ENCODE results near the gene DOCK4.
"Not testable (repeated sequence)": the region's sequence is repeated elsewhere in the genome, so short reads cannot be mapped to it uniquely, and the experiment has no call there.

The DOCK4 gene

DNA sequence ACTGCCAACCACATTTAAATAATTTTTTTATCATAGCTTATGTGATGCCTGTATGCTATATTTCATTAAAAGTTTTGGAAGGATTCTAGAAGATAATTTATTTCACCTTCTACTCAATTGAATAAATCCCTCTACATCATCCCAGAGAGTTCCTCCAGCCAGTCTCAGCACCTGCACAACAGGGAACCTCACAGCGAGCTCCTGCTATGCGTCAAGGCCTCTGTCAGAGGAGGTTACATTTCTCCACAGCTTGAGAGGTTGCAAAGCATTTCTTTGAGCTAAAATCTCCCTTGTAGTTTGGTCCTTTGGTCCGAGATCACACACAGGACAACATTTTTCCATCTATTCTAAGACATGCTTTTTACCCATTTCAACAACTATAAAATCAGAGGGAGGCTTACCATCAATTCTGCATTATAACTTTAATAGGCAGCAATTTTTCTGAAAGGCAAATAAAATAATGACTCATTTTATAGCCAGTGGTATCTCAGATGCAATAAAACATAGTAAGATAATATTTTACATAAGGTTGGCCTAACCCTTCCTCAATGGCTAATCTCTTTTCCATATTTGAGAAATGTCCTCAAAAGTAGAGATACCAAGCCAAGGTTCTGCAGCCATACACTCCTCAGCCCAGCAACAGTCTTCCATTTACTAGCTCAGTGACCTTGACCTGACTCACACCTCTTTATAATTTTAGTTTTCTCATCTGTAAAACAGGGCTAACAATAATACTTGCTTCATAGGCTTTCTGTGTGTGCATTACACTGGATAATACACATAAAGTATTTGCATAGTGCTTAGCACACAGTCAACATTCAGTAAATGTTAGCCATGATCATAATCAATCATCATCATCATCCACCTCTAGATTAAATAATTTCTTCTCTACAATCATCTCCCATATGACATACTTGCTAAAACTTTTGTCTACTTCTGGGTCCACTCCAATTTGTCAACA lies 68.8 kb downstream of the DOCK4 start:
- in situ Hi-C loops (cut with HindIII; ENCODE audit: low sequenced_read_pairs): no loop called here

DNA sequence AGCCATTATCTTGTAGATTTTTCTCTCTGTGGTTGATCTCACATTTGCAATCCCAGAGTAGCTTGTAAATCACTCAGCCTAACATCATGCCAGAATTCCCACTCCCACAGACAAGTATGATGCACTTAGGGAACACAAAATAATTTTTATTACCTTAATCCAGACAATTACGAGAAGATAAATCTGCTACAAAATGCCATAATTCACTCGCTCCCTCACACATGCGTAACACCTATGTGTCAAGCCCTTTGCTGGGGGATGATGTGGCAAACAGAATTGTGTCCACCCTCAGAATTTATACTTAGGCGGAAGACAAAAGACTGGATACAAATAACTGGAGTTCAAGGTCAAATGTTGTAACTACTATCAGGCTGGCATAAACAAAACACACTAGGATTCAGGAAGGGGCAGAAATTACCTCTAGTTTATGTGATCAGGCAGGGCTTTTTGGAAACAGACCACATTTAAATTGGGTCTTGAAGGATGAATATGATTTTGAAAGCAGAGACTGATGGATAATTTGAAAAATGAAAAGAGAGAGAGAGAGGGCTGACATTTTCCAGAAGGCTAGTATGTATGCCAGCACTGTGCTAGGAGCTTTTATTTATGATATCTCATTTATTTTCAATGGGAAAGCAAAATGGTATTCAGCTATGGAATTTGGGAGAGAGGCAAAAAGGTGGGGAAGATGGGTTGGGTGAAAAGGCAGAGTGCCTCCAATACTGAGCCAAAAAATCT lies 69.8 kb downstream of the DOCK4 start:
- in situ Hi-C loops (cut with HindIII; ENCODE audit: low sequenced_read_pairs): no loop called here

DNA sequence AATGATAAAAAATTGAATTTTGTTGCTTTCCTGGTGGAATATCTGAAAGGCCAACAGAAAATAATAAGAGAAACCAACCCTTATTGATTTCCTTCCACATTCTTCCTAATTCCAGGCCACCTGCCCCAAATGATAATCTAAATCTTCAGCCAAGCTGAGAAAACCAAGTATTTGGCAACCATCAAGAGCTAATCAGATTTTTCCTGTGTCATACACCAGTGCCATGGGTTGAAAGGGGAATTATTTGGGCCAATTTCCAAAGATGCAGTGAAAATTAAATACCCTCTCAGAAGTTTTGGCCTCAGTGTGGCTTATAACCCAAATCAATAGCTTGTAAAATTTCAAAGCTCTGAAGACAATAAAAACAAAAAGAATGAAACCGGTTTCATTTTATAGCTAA lies 70.4 kb downstream of the DOCK4 start:
- in situ Hi-C loops (cut with HindIII; ENCODE audit: low sequenced_read_pairs): no loop called here

DNA sequence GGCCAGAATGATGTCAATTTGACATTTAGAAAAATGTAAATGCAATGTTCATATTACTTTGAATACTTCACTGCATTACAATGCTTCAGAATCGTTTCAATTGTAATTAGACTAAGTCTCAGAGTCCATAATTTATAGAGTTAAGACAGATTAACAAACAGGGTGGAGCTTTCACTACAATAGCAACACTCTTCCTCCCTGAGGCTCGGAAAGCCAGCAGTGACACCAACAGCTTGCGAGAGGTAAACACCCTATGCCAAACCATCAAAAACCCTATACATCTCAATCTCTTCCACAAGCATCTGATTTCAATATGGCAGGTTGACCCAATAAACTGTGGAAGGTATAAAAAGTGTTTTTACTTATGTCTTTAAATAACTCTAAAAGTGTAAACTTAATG lies 72.2 kb downstream of the DOCK4 start:
- in situ Hi-C loops (cut with HindIII; ENCODE audit: low sequenced_read_pairs): no loop called here

DNA sequence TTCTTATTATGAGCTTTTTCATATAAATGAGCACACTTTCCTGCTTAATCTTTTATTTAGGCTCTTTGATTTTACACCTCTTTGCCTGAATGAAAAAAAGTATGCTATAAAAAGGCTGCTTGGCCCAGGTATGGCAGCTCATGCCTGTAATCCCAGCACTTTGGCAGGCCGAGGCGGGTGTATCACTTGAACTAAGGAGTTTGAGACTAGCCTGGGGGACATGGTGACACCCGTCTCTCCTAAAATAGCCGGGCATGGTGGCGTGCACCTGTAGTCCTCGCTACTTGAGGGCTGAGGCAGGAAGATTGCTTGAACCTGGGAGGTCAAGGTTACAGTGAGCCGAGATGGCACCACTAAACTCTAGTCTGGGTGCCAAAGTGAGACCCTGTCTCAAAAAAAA lies 72.9 kb downstream of the DOCK4 start:
- in situ Hi-C loops (cut with HindIII; ENCODE audit: low sequenced_read_pairs): no loop called here

DNA sequence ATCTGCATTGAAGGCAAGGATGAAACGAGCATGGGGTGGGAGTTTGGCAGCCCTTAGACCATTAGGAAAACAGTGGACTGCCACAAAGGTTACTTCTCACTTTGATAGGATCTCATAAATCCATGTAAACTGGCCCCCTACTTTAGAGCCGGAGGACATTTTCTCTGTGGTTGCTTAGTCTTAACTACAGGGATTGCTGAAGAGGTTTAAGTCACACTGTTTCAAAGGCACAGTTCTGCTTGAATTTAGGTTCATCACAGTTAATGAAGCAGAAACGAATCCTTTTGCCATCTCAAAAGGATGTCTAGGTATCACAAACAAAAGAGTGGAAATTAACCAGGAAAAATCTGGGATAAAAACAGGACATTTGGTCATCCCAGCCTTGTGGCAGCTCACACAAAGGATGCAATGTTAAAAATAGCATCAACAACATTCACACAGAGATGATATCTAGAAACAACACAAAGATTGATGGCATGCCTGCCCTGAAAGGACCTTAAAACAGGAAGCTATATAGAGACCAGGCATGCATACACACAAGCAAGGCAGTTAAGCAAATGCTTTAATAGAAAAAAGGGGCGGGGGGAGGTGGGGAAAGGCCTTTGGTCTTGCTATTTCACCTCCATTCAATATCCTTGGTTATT lies 74.0 kb downstream of the DOCK4 start:
- in situ Hi-C loops (cut with HindIII; ENCODE audit: low sequenced_read_pairs): no loop called here

DNA sequence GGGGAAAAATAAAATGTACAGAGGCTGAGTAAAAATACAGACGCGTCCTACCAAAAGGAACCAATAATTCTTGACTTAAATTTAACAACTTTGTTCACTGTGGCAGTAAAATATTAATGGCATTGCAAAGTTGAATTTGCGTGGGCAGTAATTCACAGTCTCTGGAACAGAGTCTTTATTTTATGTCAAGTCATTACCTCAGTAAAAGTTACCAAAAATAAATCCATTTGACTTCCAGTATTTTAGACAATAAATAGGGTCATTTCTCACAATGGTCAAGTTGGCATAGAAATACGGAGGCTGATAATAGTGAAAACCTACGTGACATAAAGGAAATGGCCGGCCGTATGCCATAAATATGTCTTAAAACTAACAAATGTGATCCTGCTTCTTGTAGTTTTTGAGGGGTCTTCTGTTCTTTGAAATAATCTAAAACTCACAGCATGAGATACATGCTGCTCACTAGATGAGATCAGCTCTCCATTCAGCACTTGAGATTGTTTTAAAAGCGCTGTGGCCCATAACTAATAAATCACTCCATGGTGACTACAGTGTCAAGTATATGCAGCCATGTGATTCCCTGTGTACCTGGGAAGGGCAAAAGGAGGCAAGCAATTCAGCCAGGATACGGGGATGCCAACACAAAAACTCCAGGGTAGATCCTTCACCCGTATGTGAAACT lies 75.3 kb downstream of the DOCK4 start:
- in situ Hi-C loops (cut with HindIII; ENCODE audit: low sequenced_read_pairs): no loop called here

DNA sequence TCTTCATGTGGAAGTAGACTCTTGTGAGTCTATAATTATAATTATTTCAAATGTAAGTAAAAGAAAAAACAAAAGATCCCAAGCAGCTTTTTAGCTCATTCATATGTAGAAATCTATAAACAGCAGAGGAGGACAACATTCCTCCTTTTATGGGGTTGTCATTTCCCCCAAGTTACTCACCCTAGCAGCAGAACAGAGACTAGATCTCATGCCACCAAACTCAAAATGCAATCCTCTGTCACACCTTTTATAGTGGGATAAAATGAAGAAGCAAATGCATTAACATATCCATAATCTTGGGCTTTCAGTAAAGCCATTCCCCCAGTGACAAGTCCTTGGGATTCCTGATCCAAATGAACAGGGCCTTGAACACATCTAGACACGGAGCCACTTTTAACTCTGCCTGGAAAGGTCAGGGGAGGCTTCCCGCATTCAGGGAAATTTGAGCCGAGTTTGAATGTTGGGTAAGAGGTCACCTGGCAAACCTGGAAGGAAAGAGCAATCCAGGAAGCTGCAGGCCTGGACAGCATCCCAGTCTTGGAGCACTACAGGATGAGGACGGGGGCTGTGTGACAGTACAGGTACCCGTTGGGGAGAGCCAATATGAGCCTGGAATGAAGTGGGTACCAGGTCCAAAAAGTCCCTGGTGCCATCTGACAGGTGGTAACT lies 76.4 kb downstream of the DOCK4 start:
- in situ Hi-C loops (cut with HindIII; ENCODE audit: low sequenced_read_pairs): no loop called here

DNA sequence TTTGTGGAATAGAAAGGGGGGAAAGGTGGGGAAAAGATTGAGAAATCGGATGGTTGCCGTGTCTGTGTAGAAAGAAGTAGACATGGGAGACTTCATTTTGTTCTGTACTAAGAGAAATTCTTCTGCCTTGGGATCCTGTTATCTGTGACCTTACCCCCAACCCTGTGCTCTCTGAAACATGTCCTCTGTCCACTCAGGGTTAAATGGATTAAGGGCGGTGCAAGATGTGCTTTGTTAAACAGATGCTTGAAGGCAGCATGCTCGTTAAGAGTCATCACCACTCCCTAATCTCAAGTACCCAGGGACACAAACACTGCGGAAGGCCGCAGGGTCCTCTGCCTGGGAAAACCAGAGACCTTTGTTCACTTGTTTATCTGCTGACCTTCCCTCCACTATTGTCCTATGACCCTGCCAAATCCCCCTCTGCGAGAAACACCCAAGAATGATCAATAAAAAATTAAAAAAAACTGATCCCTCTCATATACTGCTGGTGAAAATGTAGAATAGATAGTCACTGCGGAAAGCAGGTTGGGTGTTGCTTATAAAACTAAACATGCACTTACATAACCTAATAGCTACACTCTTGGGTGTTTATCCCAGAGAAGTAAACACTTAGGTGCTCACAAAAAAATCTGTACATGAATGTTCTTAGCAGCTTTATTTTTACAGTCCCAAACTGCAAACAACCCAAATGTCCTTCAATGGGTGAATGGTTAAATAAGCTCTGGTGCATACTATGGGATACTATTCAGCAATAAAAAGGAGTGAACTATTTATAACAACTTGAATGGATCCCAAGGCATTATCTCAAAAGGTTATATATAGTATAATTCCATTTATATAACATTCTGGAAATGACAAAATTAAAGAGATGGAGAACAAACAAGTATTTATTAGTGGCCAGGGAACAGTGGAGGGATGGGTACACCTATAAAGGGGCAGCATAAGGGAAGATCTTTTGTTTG lies 77.5 kb downstream of the DOCK4 start:
- in situ Hi-C loops (cut with HindIII; ENCODE audit: low sequenced_read_pairs): not testable (repeated sequence)

DNA sequence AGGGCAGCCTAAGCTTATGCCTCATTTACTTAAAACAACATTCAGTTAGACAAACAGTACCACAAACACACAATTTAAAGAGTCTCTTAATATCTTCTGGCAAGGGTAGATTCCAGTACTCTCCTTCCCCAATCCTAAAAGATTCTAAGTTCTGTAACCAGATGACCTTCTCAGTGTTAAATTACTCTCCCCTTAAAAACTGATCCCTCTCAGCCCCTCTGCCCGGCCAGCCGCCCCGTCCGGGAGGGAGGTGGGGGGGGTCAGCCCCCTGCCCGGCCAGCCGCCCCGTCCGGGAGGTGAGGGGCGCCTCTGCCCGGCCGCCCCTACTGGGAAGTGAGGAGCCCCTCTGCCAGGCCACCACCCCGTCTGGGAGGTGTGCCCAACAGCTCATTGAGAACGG lies 78.2 kb downstream of the DOCK4 start:
- in situ Hi-C loops (cut with HindIII; ENCODE audit: low sequenced_read_pairs): not testable (repeated sequence)

DNA sequence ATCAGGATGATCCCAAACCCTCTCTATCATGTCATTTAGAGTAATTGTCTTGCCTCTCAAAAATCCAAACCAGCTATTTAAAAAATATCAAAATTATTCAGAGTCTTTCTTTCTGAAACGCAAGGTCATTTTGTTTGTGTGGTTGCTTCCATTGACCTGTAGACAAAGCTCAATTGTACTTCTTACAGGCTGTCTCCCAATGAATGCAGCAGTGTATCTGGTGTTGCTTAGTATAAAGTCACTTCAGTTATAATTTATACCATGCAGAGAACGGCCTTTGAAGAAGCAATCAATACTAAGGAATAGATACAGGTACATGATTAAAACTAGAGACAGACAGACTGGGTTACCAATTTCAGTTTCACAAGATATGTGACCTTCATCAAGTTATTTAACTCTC lies 80.9 kb downstream of the DOCK4 start:
- in situ Hi-C loops (cut with HindIII; ENCODE audit: low sequenced_read_pairs): no loop called here

DNA sequence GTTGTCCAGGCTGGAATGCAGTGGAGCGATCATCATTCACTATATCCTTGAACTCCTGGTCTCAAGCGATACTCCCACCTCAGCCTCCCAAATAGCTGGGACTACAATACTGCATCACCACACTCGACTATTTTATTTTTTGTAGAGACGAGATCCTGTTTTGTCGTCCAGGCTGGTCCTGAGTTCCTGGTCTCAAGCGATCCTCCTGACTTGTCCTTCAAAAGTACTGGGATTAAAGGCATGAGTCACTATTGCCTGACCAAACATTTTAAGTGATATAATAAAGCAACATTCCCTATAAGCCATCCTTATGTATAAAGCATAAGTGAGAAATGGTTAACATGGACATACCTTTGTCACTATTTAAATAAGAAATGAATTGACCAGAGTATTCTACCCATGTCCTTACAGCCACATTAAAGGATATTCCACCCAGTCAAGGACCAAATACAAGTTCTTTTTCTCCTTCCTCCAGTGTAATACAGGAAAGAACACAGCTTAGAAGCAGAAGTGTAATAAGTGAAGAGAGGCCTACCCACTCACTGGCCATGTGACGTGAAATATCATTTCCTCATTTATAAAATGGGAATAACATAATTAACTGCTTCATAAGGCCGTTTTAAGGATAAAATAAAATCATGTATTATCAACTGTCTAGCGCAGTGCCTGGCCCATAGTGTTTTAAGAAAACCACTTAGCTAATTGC lies 82.0 kb downstream of the DOCK4 start:
- in situ Hi-C loops (cut with HindIII; ENCODE audit: low sequenced_read_pairs): no loop called here

DNA sequence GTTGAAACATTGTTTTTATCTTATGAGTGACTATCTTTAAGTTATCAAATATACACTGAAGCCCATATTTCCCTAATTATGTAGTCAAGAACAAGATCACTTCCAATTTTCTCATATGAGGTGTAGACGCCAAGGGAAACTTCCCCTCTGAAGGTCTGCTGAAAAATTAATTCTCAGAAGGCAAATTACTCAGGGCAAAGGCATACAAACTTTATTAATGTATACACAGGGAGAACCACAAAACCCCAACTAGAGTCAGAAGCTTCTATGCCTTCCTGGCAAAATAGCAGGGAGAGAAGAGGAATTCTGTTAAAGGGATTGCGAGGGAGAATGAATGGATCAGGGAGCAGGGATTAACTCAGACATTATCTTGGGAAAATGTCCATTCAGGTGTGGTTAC lies 83.4 kb downstream of the DOCK4 start:
- in situ Hi-C loops (cut with HindIII; ENCODE audit: low sequenced_read_pairs): no loop called here

DNA sequence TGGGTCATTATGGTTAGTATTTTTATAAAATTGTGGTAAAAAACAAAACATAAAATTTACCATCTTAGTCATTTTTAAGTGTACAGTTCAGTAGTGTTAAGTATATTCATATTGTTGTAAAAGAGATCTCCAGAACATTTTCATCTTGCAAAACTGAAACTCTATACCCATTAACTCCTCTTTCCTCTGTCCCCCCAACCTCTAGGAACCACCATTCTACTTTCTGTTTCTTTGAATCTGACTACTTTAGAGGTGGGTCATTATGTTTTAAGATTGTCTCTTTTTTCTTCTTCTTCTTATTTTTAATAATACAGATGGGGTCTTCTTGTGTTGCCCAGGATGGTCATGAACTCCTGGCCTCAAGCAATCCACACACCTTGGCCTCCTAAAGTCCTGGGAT lies 84.1 kb downstream of the DOCK4 start:
- in situ Hi-C loops (cut with HindIII; ENCODE audit: low sequenced_read_pairs): no loop called here

DNA sequence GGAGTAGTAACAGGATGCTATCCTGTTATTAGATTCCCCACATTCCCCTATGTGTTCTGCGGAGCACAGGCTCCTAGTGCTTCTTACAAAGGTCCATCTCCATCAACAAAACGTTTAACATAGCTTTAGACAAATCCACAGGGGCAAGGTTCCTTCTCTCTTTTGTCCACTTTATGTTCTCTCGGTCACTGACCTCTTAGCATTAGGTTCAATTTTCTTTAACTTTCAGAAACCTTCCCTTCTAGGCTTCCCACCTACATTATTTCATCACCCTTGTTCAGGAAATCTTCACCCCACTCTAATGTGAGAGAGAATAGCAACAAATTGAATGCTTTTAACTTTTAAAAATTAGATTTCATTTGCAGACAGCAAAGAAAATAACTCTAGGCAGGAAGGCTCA lies 84.9 kb downstream of the DOCK4 start:
- in situ Hi-C loops (cut with HindIII; ENCODE audit: low sequenced_read_pairs): no loop called here

DNA sequence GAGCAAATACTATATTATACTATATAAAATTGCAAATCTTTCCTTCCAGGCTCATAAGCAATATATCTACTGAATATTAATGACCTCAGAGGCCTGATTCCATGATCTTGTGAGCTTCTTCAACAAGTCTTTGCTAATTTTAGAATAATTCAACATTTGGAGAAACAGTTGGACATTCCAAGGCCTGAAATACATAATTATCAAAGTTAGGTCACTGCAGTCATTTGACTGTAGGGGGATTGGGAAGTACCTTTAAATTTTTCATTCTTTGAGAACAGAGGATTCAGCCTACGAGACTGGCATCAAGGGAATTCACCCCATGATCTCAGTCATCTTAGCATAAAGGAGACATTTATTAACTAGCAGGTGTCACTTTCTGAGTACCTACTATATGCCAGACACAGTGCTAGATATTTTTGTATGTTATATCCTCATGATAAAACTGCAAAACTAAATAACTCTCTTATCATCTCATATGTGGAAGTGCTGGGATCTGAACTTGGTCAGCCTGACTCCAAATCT lies 85.4 kb downstream of the DOCK4 start:
- in situ Hi-C loops (cut with HindIII; ENCODE audit: low sequenced_read_pairs): no loop called here

DNA sequence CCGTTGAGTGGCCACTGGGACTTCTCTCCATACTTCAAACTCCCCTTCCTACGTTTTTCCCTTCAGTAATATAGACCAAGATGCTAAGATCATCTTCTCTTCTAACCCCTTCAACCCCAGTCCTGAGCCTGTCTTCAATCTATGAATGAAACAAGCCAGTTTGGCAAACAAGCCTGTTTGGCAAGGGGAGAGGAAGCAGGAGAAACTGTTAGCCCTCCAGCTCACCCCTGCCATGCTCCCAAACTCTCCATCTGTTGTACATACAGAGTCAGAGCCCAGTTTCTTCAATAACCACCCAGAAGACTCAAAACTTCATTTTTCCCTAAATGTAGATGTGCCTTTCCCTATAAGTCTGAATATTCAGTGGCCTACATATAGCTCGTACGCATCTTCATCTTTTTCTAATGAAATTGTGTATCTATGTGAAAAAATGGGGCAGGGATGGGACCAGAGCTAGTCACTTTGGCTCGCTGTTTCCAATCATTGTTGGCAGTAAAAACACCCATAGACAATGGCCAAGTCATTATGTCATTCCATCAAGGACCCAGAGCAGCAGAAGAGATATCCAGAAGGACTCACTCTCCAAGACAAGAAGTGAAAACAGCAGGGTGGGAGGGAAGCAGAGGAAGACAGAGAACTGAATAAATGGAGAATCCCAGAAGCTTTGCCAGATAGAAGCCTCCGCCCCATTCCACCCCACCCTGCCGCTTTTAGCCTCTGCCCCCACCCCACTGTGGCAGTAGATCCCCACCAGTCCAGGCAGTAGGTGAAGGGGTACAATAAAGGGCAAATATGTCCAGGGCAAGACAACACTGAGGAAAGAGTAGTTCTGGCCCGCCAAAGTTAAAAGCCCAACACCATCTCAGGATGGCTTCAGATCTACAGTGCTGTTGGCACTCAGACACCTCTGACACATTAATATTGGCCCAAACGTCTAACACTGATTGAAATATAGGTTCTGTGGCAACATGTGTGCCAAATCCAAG lies 87.3 kb downstream of the DOCK4 start:
- in situ Hi-C loops (cut with HindIII; ENCODE audit: low sequenced_read_pairs): loop anchor here (5.0 kb wide), 1 partner anchor 83 kb away; no protein-coding TSS in a partner anchor

Measured in endothelial cell of hepatic sinusoid (primary cell).